ENCODE data around the gene HOXA7.

GRCh38 chr7:27181795-27182275 is 25.4 kb upstream of the HOXA7 start:
- TF ChIP-seq CTCF (IDR thresholded peaks at IDR 0.05) = no peak
- no peak for TF ChIP-seq EZH2 (IDR thresholded peaks at IDR 0.05; ENCODE audit: borderline replicate concordance, insufficient read depth, low read depth, low read length, poor library complexity, severe bottlenecking)

Measured in B cell (primary cell).